ENCODE results near the gene YES1.

YES1 gene

DNA sequence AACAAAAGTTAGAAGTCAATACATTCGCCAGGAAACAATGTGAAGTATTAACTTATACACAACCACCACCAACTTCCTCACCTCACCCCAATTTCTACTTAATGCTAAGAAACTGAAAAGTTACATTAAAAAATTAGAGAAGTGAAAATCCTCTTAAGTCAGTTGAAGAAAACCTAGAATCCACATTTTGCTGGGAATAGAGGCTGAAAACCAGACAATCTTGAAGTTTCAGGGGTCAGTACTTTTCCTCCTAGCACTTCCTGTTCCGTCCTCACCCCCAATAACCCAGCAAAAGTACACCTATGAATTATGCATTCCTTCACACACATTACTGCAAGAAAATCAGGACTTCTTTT is 6.3 kb downstream of the YES1 start:
- H3K4me3 ChIP-seq (replicated peaks; ENCODE audit: insufficient read depth, low read length) = peak overlapping the region; percentile 26
- no peak overlapping the region for H3K27ac ChIP-seq (replicated peaks)
- no peak for DNase-seq (ENCODE audit: low read depth in 1 of 2, low spot score in 1 of 2)
- H3K27me3 ChIP-seq (ENCODE audit: insufficient read depth, poor library complexity, severe bottlenecking) = peaks cover 11% of the 10 kb centered on the region
- TF ChIP-seq POLR2AphosphoS5 (IDR thresholded peaks at IDR 0.05; ENCODE audit: low read depth) (no peak), GABPA (IDR thresholded peaks at IDR 0.05; ENCODE audit: low read depth) (no peak), SPI1 (IDR thresholded peaks at IDR 0.05; ENCODE audit: borderline replicate concordance, low read depth) (peak; percentile 33; the same call in 1 of the 2 replicates)
- TF ChIP-seq, protein P1, sequence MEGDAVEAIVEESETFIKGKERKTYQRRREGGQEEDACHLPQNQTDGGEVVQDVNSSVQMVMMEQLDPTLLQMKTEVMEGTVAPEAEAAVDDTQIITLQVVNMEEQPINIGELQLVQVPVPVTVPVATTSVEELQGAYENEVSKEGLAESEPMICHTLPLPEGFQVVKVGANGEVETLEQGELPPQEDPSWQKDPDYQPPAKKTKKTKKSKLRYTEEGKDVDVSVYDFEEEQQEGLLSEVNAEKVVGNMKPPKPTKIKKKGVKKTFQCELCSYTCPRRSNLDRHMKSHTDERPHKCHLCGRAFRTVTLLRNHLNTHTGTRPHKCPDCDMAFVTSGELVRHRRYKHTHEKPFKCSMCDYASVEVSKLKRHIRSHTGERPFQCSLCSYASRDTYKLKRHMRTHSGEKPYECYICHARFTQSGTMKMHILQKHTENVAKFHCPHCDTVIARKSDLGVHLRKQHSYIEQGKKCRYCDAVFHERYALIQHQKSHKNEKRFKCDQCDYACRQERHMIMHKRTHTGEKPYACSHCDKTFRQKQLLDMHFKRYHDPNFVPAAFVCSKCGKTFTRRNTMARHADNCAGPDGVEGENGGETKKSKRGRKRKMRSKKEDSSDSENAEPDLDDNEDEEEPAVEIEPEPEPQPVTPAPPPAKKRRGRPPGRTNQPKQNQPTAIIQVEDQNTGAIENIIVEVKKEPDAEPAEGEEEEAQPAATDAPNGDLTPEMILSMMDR (IDR thresholded peaks at IDR 0.05; ENCODE audit: insufficient read depth, low read length) = no peak

DNA sequence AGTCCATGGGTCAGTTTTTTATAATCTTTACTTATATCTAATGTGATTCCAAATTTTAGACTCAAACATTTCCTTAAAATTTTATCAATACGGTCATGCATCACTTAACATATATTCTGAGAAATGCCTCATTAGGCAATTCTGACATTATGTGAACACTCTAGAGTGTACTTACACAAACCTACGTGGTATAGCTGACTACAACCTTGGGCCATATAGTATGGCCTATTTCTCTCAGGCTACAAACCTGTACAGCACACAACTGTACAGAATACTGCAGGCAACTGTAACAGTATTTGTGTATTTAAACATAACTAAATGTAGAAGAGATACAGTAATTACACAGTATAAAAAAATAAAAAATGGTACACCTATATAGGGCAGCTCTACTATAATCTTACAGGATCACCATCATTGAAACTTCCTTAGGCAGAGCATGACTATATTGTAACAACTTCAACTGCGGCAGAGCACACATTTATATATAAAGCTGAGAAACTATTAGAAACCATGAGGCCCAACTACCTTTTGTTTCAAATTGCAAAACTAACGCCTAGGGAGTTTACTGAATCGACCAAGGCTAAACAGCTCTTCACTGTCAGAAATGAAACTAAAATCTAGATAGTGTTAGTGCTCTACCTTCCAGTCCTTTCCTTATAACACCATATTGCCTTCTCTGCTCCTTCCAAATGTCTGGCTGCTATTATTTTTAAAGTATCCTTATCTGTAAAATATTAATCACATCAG is 6.9 kb downstream of the YES1 start:
- Histone ChIP-seq H3K4me3 (replicated peaks; ENCODE audit: insufficient read depth, low read length) (peak overlapping the region; percentile 26), H3K27me3 (ENCODE audit: insufficient read depth, poor library complexity, severe bottlenecking) (peaks cover 9% of the 10 kb centered on the region), H3K27ac (replicated peaks) (no peak overlapping the region)
- DNase-seq (ENCODE audit: low read depth in 1 of 2, low spot score in 1 of 2) = no peak
- TF ChIP-seq GABPA (IDR thresholded peaks at IDR 0.05; ENCODE audit: low read depth) = no peak
- TF ChIP-seq, protein P1 (IDR thresholded peaks at IDR 0.05; ENCODE audit: insufficient read depth, low read length) = no peak
- TF ChIP-seq POLR2AphosphoS5 (IDR thresholded peaks at IDR 0.05; ENCODE audit: low read depth) = no peak
- TF ChIP-seq SPI1 (IDR thresholded peaks at IDR 0.05; ENCODE audit: borderline replicate concordance, low read depth) = no peak
- TF ChIP-seq, protein P2, sequence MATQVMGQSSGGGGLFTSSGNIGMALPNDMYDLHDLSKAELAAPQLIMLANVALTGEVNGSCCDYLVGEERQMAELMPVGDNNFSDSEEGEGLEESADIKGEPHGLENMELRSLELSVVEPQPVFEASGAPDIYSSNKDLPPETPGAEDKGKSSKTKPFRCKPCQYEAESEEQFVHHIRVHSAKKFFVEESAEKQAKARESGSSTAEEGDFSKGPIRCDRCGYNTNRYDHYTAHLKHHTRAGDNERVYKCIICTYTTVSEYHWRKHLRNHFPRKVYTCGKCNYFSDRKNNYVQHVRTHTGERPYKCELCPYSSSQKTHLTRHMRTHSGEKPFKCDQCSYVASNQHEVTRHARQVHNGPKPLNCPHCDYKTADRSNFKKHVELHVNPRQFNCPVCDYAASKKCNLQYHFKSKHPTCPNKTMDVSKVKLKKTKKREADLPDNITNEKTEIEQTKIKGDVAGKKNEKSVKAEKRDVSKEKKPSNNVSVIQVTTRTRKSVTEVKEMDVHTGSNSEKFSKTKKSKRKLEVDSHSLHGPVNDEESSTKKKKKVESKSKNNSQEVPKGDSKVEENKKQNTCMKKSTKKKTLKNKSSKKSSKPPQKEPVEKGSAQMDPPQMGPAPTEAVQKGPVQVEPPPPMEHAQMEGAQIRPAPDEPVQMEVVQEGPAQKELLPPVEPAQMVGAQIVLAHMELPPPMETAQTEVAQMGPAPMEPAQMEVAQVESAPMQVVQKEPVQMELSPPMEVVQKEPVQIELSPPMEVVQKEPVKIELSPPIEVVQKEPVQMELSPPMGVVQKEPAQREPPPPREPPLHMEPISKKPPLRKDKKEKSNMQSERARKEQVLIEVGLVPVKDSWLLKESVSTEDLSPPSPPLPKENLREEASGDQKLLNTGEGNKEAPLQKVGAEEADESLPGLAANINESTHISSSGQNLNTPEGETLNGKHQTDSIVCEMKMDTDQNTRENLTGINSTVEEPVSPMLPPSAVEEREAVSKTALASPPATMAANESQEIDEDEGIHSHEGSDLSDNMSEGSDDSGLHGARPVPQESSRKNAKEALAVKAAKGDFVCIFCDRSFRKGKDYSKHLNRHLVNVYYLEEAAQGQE (IDR thresholded peaks at IDR 0.05; ENCODE audit: insufficient replicate concordance, low read depth) = no peak

DNA sequence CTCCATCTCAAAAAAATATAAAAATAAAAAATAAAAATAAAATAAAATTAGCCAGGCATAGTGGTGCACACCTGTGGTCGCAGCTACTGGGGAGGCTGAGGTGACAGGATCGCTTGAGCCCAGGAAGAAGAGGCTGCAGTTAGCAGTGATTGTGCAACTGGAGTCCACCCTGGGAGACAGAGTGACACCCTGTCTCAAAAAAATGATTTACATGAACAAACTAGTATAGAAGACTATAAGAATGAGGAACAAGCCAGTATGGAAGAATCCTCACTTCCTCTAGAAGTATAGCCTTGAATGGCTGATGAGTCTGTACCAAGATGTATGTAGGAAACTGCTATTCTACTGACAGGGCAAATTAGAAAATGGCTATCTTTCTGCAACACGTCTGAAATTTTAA is 10.9 kb downstream of the YES1 start:
- Histone ChIP-seq H3K27me3 (ENCODE audit: insufficient read depth, poor library complexity, severe bottlenecking) (no peaks in the 10 kb centered on the region), H3K4me3 (replicated peaks; ENCODE audit: insufficient read depth, low read length) (no peak overlapping the region), H3K27ac (replicated peaks) (no peak overlapping the region)
- TF ChIP-seq SPI1 (IDR thresholded peaks at IDR 0.05; ENCODE audit: borderline replicate concordance, low read depth) = peak; percentile 90
- TF ChIP-seq GABPA (IDR thresholded peaks at IDR 0.05; ENCODE audit: low read depth) = no peak
- TF ChIP-seq, protein P2 (IDR thresholded peaks at IDR 0.05; ENCODE audit: insufficient replicate concordance, low read depth) = no peak
- no peak for TF ChIP-seq POLR2AphosphoS5 (IDR thresholded peaks at IDR 0.05; ENCODE audit: low read depth)
- TF ChIP-seq, protein P1 (IDR thresholded peaks at IDR 0.05; ENCODE audit: insufficient read depth, low read length) = no peak
- peak; percentile 41 to 69 for DNase-seq (ENCODE audit: low read depth in 1 of 2, low spot score in 1 of 2)
